ENCODE measurements around the gene GINS3. TPM values are rescaled to one million over a fixed set of nuclear protein-coding genes. Genes with fewer than 3 reads are reported as not detected.

Gene GINS3
- total and polyA plus RNA-seq, 10 of the 15 experiments (the other 5 are each of a cell fraction or from before 2014, with no cell fraction given): 13.6 to 22.4 (median 15.6) TPM

DNA sequence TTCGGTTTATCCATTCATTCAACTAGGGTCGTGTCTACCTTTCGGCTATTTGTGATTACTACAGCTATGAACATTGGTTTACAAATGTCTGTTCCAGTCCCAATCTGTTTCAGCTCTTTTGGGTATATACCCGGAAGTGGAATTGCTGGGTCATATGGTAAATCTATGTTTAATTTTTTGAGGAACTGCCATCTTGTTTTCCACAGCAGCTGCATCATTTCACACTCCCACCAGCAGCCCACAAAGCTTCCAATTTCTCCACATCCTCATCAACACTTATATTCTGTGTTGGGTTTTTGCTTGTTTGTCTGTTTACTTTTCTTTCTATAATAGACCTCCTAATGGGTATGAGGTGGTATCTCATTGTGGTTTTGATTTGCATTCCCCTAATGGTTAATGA lies 48.7 kb upstream of the GINS3 start:
- POLR2A ChIA-PET: no interaction called here
- Histone ChIP-seq H3K9me3 (replicated peaks; ENCODE audit: control insufficient read depth, insufficient read depth, low read length) (no peaks in the 10 kb centered on the region), H2AFZ (ENCODE audit: control insufficient read depth, low read depth, low read length) (no peak overlapping the region), H3K27me3 (replicated peaks in 1 of 2; ENCODE audit: control insufficient read depth in 2 of 2, insufficient read depth in 2 of 2, low read length in 1 of 2) (no peaks in the 10 kb centered on the region; a peak in 1 of 4 replicates), H3K36me3 (ENCODE audit: control insufficient read depth in 2 of 2, insufficient read depth in 2 of 2, low read length in 1 of 2) (no peaks in the 10 kb centered on the region), H3K27ac (ENCODE audit: control insufficient read depth, insufficient read depth) (no peak overlapping the region), H3K4me2 (ENCODE audit: control insufficient read depth, insufficient read depth) (no peak overlapping the region), H3K4me1 (ENCODE audit: control insufficient read depth, insufficient read depth, low read length) (no peaks in the 10 kb centered on the region), H3K9ac (ENCODE audit: control insufficient read depth, insufficient read depth, low read length) (no peak overlapping the region), H3K4me3 (no peak overlapping the region), H3K79me2 (ENCODE audit: control insufficient read depth, insufficient read depth, low read length) (no peaks in the 10 kb centered on the region), H4K20me1 (ENCODE audit: control insufficient read depth, insufficient read depth) (no peaks in the 10 kb centered on the region)
- RAD21 ChIA-PET (ENCODE audit: unreplicated experiment): interaction anchor here (1.0 kb wide), 1 partner anchor 413 kb away, joined by 3 read pairs; no protein-coding TSS in a partner anchor
- CTCF ChIA-PET: interaction anchor here (0.7 to 1.5 kb wide), 4 partner anchors 130 to 150 kb away, joined by 3 to 5 read pairs (median 4); no protein-coding TSS in a partner anchor
- DNase-seq (ENCODE audit: low read depth, low spot score) (no peak), ATAC-seq (no peak), FAIRE-seq (no peak)
- no TSS peak for BruUV-seq (replicated peaks)
- SMC1A ChIA-PET (ENCODE audit: uncharacterized antibody, unreplicated experiment): no interaction called here
- intact Hi-C loops (cut with micrococcal nuclease; ENCODE audit: unreplicated experiment): no loop called here
- WGBS (ENCODE audit: insufficient coverage, insufficient replicate concordance, low lambda C conversion rate, missing lambda C conversion rate): 54% methylated on average over 4 of the region's 4 CpGs
- in situ Hi-C loops (cut with MboI): loop anchor here (25.0 kb wide), 1 partner anchor 319 kb away; no protein-coding TSS in a partner anchor
- TF ChIP-seq NR2F1 (conservative IDR thresholded peaks at IDR 0.05) (no peak), TCF12 (IDR thresholded peaks at IDR 0.05; ENCODE audit: low read depth, low read length) (no peak), BHLHE40 (IDR thresholded peaks at IDR 0.05; ENCODE audit: borderline replicate concordance in 1 of 2, low read depth in 2 of 2, low read length in 1 of 2) (no peak), ESRRA (IDR thresholded peaks at IDR 0.05; ENCODE audit: low read length) (no peak)

GRCh38 chr16:58345574-58346354 lies 46.5 kb upstream of the GINS3 start:
- RAD21 ChIA-PET (ENCODE audit: unreplicated experiment): no interaction called here
- TF ChIP-seq, protein P1, sequence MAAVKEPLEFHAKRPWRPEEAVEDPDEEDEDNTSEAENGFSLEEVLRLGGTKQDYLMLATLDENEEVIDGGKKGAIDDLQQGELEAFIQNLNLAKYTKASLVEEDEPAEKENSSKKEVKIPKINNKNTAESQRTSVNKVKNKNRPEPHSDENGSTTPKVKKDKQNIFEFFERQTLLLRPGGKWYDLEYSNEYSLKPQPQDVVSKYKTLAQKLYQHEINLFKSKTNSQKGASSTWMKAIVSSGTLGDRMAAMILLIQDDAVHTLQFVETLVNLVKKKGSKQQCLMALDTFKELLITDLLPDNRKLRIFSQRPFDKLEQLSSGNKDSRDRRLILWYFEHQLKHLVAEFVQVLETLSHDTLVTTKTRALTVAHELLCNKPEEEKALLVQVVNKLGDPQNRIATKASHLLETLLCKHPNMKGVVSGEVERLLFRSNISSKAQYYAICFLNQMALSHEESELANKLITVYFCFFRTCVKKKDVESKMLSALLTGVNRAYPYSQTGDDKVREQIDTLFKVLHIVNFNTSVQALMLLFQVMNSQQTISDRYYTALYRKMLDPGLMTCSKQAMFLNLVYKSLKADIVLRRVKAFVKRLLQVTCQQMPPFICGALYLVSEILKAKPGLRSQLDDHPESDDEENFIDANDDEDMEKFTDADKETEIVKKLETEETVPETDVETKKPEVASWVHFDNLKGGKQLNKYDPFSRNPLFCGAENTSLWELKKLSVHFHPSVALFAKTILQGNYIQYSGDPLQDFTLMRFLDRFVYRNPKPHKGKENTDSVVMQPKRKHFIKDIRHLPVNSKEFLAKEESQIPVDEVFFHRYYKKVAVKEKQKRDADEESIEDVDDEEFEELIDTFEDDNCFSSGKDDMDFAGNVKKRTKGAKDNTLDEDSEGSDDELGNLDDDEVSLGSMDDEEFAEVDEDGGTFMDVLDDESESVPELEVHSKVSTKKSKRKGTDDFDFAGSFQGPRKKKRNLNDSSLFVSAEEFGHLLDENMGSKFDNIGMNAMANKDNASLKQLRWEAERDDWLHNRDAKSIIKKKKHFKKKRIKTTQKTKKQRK (IDR thresholded peaks at IDR 0.05; ENCODE audit: low read depth, low read length): no peak
- TF ChIP-seq ZNF24 (IDR thresholded peaks at IDR 0.05) (no peak), CTCF (IDR thresholded peaks at IDR 0.05 in 2 of 3, conservative IDR thresholded peaks at IDR 0.05 in 1 of 3; ENCODE audit: control insufficient read depth in 2 of 3, extremely low read depth in 1 of 3, insufficient read depth in 1 of 3, low read depth in 3 of 3, low read length in 3 of 3) (no peak; a peak in 1 of 6 replicates), CBFB (IDR thresholded peaks at IDR 0.05; ENCODE audit: low read depth) (no peak), NR2F1 (conservative IDR thresholded peaks at IDR 0.05) (no peak), NFYB (IDR thresholded peaks at IDR 0.05; ENCODE audit: insufficient read depth, low read depth, low read length) (no peak), TCF7 (IDR thresholded peaks at IDR 0.05; ENCODE audit: borderline replicate concordance) (no peak), CHD4 (IDR thresholded peaks at IDR 0.05) (no peak)

More at GRCh38 chr16:58345574-58346354, 46.5 kb upstream of the GINS3 start:
- no peak overlapping the region for H3K4me3 ChIP-seq
- no peak for FAIRE-seq
- H3K9me3 ChIP-seq (replicated peaks; ENCODE audit: control insufficient read depth, insufficient read depth, low read length): no peaks in the 10 kb centered on the region
- 30% methylated on average over 14 of the region's 14 CpGs for WGBS (ENCODE audit: insufficient coverage, insufficient replicate concordance, low lambda C conversion rate, missing lambda C conversion rate)
- in situ Hi-C loops (cut with MboI): loop anchor here (25.0 kb wide), 1 partner anchor 317 kb away; no protein-coding TSS in a partner anchor
- H3K36me3 ChIP-seq (ENCODE audit: control insufficient read depth in 2 of 2, insufficient read depth in 2 of 2, low read length in 1 of 2): no peaks in the 10 kb centered on the region
- CTCF ChIA-PET: interaction anchor here (1.2 to 1.7 kb wide), 3 partner anchors 9 to 149 kb away, joined by 3 to 7 read pairs (median 5); no protein-coding TSS in a partner anchor
- H3K27me3 ChIP-seq (replicated peaks in 1 of 2; ENCODE audit: control insufficient read depth in 2 of 2, insufficient read depth in 2 of 2, low read length in 1 of 2): no peaks in the 10 kb centered on the region; a peak in 1 of 4 replicates
- intact Hi-C loops (cut with micrococcal nuclease; ENCODE audit: unreplicated experiment): no loop called here
- H3K9ac ChIP-seq (ENCODE audit: control insufficient read depth, insufficient read depth, low read length): no peak overlapping the region
- no peaks in the 10 kb centered on the region for H4K20me1 ChIP-seq (ENCODE audit: control insufficient read depth, insufficient read depth)
- H3K79me2 ChIP-seq (ENCODE audit: control insufficient read depth, insufficient read depth, low read length): no peaks in the 10 kb centered on the region
- no peak overlapping the region for H3K4me2 ChIP-seq (ENCODE audit: control insufficient read depth, insufficient read depth)
- no peak overlapping the region for H3K27ac ChIP-seq (ENCODE audit: control insufficient read depth, insufficient read depth)
- DNase-seq (ENCODE audit: low read depth, low spot score): no peak
- POLR2A ChIA-PET: no interaction called here
- no peak overlapping the region for H2AFZ ChIP-seq (ENCODE audit: control insufficient read depth, low read depth, low read length)
- BruUV-seq (replicated peaks): no TSS peak
- SMC1A ChIA-PET (ENCODE audit: uncharacterized antibody, unreplicated experiment): interaction anchor here (0.6 to 1.2 kb wide), 3 partner anchors 8 to 143 kb away, joined by 3 read pairs; no protein-coding TSS in a partner anchor
- H3K4me1 ChIP-seq (ENCODE audit: control insufficient read depth, insufficient read depth, low read length): no peaks in the 10 kb centered on the region
- no peak for ATAC-seq
